OCI-LY3 (cell line): ENCODE data around the gene SYNPO.

Experiments used
- H2AFZ ChIP-seq: fragments of 200-600, 300-600 bp; shearing (Covaris generic); 2 replicates; pipeline ENCODE4 v1.6.0; 2014; ENCODE audit warnings: antibody characterized with exemption, low read depth, low read length
- H3K27ac ChIP-seq: fragments of 200-600, 300-600 bp; sonication (generic); 2 replicates; pipeline ENCODE4 v1.5.1; 2014; ENCODE audit warnings: mild to moderate bottlenecking, low read length, moderate library complexity, mixed read lengths
- H3K27me3 ChIP-seq: fragments of 200-600, 300-600 bp; sonication (generic); 2 replicates; pipeline ENCODE4 v1.6.1; 2014; ENCODE audit warnings: low read depth, low read length, mixed read lengths
- H3K36me3 ChIP-seq: fragments of 200-600, 300-600 bp; sonication (generic); replicated peaks from 2 replicates; pipeline ENCODE3; 2014; ENCODE audit warnings: low read depth, low read length, mixed read lengths
- H3K4me1 ChIP-seq: fragments of 300-600, 200-600 bp; sonication (generic); 2 replicates; pipeline ENCODE4 v1.6.1; 2014; ENCODE audit warnings: low read length, mixed read lengths
- H3K4me2 ChIP-seq: fragments of 200-600, 300-600 bp; sonication (generic); 2 replicates; pipeline ENCODE4 v1.6.1; 2014; ENCODE audit warnings: low read length, mixed read lengths
- H3K4me3 ChIP-seq: fragments of 300-600, 200-600 bp; sonication (generic); 2 replicates; pipeline ENCODE4 v1.5.1; 2014; ENCODE audit warnings: antibody characterized with exemption, mild to moderate bottlenecking, low read length, moderate library complexity
- H3K79me2 ChIP-seq: fragments of 300-600, 200-600 bp; shearing (Covaris generic); 2 replicates; pipeline ENCODE4 v1.6.1; 2014; ENCODE audit warnings: mild to moderate bottlenecking, low read length, mixed read lengths
- H3K9ac ChIP-seq: fragments of 300-600, 200-600 bp; shearing (Covaris generic); 2 replicates; pipeline ENCODE4 v1.6.0; 2014; ENCODE audit warnings: mild to moderate bottlenecking, low read length, moderate library complexity
- H3K9me3 ChIP-seq: fragments of 200-600, 300-600 bp; shearing (Covaris generic); 2 replicates; pipeline ENCODE4 v1.6.1; 2014; ENCODE audit warnings: low read length, mixed read lengths; ENCODE audit not compliant: insufficient read depth
- H4K20me1 ChIP-seq: fragments of 200-600, 300-600 bp; sonication (generic); 2 replicates; pipeline ENCODE4 v1.6.1; 2016; ENCODE audit warnings: low read length, mixed read lengths; ENCODE audit not compliant: insufficient read depth
- EZH2phosphoT487 ChIP-seq: fragments of 200-600 bp; shearing (Covaris generic); IDR thresholded peaks from 2 replicates; pipeline ENCODE4 v1.6.1; 2018; ENCODE audit warnings: antibody characterized with exemption, mixed run types, low read depth
- TF ChIP-seq, protein P1 (sequence below): fragments of 200-600, 300-600 bp; sonication (generic); IDR thresholded peaks from 2 replicates; pipeline ENCODE4 v1.5.1; 2014; ENCODE audit warnings: antibody characterized with exemption, low read length, low read depth

SYNPO gene

DNA sequence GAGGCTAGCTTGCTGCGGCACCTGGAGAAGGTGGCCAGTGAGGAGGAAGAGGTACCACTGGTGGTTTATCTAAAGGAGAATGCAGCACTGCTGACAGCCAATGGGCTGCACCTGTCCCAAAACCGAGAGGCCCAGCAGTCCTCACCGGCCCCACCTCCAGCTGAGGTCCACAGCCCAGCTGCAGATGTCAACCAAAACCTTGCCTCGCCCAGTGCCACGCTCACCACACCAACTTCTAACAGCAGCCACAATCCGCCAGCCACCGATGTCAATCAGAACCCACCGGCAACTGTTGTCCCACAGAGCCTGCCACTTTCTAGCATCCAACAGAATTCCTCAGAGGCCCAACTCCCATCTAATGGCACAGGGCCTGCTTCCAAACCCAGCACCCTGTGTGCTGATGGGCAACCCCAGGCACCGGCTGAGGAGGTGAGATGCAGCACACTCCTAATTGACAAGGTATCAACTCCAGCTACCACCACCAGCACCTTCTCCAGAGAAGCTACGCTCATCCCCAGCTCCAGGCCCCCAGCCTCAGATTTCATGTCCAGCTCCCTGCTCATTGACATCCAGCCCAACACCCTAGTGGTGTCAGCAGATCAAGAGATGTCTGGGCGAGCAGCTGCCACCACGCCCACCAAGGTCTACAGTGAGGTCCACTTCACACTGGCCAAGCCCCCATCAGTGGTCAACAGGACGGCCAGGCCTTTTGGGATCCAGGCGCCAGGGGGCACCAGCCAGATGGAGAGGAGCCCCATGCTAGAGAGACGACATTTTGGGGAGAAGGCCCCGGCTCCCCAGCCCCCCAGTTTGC is 8.0 kb downstream of the SYNPO start:
- H3K27me3 ChIP-seq, result no peaks in the 10 kb centered on the region
- H3K4me2 ChIP-seq, result no peak overlapping the region
- TF ChIP-seq EZH2phosphoT487, result no peak
- TF ChIP-seq, protein P1, sequence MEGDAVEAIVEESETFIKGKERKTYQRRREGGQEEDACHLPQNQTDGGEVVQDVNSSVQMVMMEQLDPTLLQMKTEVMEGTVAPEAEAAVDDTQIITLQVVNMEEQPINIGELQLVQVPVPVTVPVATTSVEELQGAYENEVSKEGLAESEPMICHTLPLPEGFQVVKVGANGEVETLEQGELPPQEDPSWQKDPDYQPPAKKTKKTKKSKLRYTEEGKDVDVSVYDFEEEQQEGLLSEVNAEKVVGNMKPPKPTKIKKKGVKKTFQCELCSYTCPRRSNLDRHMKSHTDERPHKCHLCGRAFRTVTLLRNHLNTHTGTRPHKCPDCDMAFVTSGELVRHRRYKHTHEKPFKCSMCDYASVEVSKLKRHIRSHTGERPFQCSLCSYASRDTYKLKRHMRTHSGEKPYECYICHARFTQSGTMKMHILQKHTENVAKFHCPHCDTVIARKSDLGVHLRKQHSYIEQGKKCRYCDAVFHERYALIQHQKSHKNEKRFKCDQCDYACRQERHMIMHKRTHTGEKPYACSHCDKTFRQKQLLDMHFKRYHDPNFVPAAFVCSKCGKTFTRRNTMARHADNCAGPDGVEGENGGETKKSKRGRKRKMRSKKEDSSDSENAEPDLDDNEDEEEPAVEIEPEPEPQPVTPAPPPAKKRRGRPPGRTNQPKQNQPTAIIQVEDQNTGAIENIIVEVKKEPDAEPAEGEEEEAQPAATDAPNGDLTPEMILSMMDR, result no peak
- peaks cover 9% of the 10 kb centered on the region; the same call in 1 of the 2 replicates for H3K4me1 ChIP-seq
- H3K79me2 ChIP-seq, result no peaks in the 10 kb centered on the region
- H3K36me3 ChIP-seq, result no peaks in the 10 kb centered on the region
- no peak overlapping the region for H3K27ac ChIP-seq
- no peak overlapping the region for H2AFZ ChIP-seq
- no peak overlapping the region for H3K4me3 ChIP-seq
- no peaks in the 10 kb centered on the region for H3K9me3 ChIP-seq
- H4K20me1 ChIP-seq, result no peaks in the 10 kb centered on the region
- no peak overlapping the region for H3K9ac ChIP-seq

DNA sequence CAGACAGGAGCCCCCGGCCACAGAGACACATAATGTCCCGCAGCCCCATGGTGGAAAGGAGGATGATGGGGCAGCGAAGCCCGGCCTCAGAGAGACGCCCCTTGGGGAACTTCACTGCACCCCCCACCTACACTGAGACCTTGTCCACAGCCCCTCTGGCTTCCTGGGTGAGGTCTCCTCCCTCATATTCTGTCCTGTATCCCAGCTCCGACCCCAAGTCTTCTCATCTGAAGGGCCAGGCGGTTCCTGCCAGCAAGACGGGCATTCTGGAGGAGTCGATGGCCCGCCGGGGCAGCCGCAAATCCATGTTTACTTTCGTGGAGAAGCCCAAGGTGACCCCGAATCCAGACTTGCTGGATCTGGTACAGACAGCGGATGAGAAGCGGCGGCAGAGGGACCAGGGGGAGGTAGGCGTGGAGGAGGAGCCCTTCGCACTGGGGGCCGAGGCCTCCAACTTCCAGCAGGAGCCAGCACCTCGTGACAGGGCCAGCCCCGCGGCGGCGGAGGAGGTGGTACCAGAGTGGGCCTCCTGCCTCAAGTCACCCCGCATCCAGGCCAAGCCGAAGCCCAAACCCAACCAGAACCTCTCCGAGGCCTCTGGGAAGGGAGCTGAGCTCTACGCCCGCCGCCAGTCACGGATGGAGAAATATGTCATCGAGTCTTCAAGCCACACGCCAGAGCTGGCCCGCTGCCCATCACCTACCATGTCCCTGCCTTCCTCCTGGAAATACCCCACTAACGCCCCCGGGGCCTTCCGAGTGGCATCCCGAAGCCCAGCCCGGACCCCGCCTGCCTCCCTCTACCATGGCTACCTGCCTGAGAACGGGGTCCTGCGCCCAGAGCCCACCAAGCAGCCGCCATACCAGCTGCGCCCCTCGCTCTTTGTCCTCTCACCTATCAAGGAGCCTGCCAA is 8.9 kb downstream of the SYNPO start:
- TF ChIP-seq, protein P1, result no peak
- TF ChIP-seq EZH2phosphoT487, result no peak

DNA sequence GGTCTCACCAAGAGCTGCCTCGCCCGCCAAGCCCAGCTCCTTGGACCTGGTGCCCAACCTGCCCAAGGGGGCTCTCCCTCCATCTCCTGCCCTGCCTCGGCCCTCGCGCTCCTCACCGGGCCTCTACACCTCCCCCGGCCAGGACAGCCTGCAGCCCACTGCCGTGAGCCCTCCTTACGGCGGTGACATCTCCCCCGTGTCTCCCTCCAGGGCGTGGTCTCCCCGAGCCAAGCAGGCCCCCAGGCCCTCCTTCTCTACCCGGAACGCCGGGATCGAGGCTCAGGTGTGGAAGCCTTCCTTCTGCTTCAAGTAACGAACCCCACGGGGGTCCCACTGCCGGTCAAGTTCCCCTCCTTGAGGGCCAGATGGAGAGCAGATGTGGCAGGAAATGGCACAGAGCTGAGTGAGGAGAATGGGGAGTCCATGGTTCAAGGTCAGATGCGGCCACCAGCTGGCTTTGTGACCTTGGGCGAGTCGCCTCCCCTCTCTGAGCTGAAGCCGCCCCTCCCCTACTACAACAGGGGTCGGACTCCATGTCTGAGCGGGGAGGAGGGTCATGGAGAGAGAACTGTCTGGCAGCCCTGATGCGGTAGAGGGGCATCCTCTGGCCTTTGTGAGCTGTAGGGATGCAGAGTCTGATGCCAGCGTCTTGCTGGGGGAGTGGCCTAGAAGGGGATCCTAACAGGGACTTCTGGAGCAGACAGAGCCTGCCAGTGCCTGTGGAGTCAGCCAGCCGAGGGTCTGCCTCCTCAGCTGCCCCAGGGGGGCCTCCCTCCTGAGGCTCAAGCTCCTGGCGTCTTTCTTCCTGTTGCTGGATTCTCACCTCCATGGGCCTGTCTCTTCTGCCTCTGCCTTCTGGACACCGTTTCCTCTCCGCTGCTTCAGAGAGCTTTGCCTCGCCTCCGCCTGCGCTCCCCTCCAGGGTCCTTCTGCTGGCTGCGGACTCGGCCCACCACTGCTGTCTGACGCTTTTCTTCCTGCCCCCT is 9.9 kb downstream of the SYNPO start:
- Histone ChIP-seq H3K36me3 (no peaks in the 10 kb centered on the region), H2AFZ (no peak overlapping the region), H3K27me3 (no peaks in the 10 kb centered on the region), H3K4me3 (no peak overlapping the region), H3K27ac (no peak overlapping the region), H3K4me2 (no peak overlapping the region; the same call in 1 of the 2 replicates), H3K9ac (no peak overlapping the region), H3K9me3 (no peaks in the 10 kb centered on the region), H4K20me1 (no peaks in the 10 kb centered on the region), H3K79me2 (no peaks in the 10 kb centered on the region), H3K4me1 (peaks cover 9% of the 10 kb centered on the region; the same call in 1 of the 2 replicates)
- TF ChIP-seq, protein P1, result no peak
- no peak for TF ChIP-seq EZH2phosphoT487

More for the DNA sequence above, 8.9 kb downstream of the SYNPO start:
- H3K36me3 ChIP-seq, result no peaks in the 10 kb centered on the region
- H3K9ac ChIP-seq, result no peak overlapping the region
- no peaks in the 10 kb centered on the region for H4K20me1 ChIP-seq
- H3K9me3 ChIP-seq, result no peaks in the 10 kb centered on the region
- no peaks in the 10 kb centered on the region for H3K79me2 ChIP-seq
- peaks cover 9% of the 10 kb centered on the region; the same call in 1 of the 2 replicates for H3K4me1 ChIP-seq
- H2AFZ ChIP-seq, result no peak overlapping the region
- H3K27ac ChIP-seq, result no peak overlapping the region
- no peaks in the 10 kb centered on the region for H3K27me3 ChIP-seq
- H3K4me3 ChIP-seq, result no peak overlapping the region
- no peak overlapping the region for H3K4me2 ChIP-seq
